VCaP (cell line): ENCODE data around the gene ACSM4.

ENCODE experiments used
- H3K27ac ChIP-seq: fragments of 450-650 bp; 2 replicates; pipeline ENCODE4 v1.5.1; 2017
- TF ChIP-seq, protein P1 (sequence below): fragments of 450-650 bp; conservative IDR thresholded peaks from 2 replicates; pipeline ENCODE4 v1.5.1; 2017; ENCODE audit warnings: mild to moderate bottlenecking, moderate library complexity

The ACSM4 gene

DNA sequence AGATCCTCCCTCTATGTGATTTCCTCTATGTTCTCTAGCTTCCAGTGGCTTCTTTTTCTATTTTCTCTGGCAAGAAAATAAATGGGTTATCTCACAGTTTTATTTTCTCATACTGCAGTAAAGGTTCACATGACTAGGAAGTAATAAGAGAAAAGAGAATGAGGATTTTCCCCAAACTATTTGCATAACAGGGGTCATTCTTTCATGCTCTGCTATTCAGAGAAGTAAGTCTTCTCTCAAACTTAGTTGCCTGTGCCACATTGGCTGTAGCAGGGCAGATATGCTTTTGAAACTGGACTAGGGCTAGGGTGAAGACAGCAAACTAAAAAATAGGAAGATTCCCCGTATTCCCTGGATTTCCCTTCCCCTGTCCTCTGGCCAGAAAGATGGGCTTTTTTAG lies 57.4 kb downstream of the ACSM4 start:
- TF ChIP-seq, protein P1, sequence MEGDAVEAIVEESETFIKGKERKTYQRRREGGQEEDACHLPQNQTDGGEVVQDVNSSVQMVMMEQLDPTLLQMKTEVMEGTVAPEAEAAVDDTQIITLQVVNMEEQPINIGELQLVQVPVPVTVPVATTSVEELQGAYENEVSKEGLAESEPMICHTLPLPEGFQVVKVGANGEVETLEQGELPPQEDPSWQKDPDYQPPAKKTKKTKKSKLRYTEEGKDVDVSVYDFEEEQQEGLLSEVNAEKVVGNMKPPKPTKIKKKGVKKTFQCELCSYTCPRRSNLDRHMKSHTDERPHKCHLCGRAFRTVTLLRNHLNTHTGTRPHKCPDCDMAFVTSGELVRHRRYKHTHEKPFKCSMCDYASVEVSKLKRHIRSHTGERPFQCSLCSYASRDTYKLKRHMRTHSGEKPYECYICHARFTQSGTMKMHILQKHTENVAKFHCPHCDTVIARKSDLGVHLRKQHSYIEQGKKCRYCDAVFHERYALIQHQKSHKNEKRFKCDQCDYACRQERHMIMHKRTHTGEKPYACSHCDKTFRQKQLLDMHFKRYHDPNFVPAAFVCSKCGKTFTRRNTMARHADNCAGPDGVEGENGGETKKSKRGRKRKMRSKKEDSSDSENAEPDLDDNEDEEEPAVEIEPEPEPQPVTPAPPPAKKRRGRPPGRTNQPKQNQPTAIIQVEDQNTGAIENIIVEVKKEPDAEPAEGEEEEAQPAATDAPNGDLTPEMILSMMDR: no peak
- no peak overlapping the region for H3K27ac ChIP-seq

DNA sequence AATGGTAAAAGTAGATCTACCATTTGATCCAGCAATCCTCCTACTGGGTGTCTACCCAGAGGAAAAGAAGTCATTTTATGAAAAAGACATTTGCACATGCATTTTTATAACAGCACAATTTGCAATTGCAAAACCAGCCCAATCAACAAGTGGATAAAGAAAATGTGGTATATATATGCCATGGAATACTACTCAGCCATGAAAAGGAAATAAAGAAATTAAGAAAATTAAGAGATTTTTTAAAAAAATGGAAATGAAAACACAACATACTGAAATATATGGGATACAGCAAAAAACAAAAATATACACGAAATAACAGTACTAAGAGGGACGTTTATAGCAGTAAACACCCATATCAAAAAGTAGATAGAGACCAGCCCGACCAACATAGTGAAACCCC lies 58.9 kb downstream of the ACSM4 start:
- H3K27ac ChIP-seq: no peak overlapping the region
- TF ChIP-seq, protein P1: no peak

DNA sequence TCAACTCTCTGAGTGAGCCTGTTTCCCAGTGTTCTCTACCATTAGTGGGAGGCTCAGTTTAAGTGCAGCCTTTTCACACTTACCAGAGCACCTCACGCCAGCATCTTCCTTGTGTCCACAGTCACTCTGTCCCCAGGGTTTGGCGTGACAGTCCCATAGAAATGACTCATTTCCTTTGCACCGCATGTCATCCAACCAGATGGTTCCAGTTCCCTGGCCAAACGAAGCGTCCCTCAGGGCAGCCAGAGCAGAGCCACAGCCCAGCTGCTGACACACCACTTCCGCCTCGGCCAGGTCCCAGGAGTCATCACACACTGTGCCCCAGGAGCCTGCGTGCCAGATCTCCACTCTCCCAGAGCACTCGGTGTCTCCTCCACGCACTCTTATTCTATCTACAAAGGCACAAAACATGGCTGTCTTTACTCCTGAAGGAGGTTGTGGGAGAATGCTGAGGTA lies 65.4 kb downstream of the ACSM4 start:
- TF ChIP-seq, protein P1: no peak
- no peak overlapping the region for H3K27ac ChIP-seq

- TF ChIP-seq, protein P1: no peak
- no peak overlapping the region for H3K27ac ChIP-seq
These were observed 69.4 kb downstream of the ACSM4 start for GRCh38 chr12:7373226-7373625.

GRCh38 chr12:7374423-7375144 lies 70.7 kb downstream of the ACSM4 start:
- H3K27ac ChIP-seq: no peak overlapping the region
- TF ChIP-seq, protein P1: peak; percentile 93

DNA sequence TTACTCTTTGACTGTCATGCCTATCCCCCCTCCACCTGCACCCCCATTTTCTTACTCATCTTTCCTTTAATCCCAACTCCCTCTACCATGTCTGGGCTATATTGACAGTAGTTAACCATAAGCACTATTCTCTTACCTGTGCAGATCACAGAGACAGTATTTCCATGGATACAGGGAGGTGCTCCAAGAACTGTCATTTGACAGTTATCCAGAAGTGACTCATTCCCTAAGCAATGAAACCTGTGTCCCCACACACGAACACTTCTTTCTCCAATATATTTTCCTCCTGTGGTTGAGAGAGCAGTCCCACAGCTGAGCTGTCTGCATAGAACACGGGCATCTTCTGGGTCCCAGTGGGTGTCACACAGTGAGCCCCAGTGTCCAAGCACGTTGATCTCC lies 71.3 kb downstream of the ACSM4 start:
- H3K27ac ChIP-seq: no peak overlapping the region
- TF ChIP-seq, protein P1: no peak

- H3K27ac ChIP-seq: no peak overlapping the region
- TF ChIP-seq, protein P1: no peak
These were observed 72.3 kb downstream of the ACSM4 start for GRCh38 chr12:7376196-7376595.
